Measurements from ENCODE around the gene CDHR2. TPM values are rescaled to one million over a fixed set of nuclear protein-coding genes. Genes with fewer than 3 reads are reported as not detected.

The CDHR2 gene
- total RNA-seq, 1 experiment from 2014 or later, result 1.2 TPM

GRCh38 chr5:176527246-176528222 lies 21.6 kb upstream of the CDHR2 start:
- no peak for DNase-seq (ENCODE audit: low read depth)
- in situ Hi-C loops (cut with HindIII; ENCODE audit: low pct_unique_long_range_greater_than_20kb, low sequenced_read_pairs), result no loop called here

GRCh38 chr5:176528301-176528700 lies 20.8 kb upstream of the CDHR2 start:
- in situ Hi-C loops (cut with HindIII; ENCODE audit: low pct_unique_long_range_greater_than_20kb, low sequenced_read_pairs), result no loop called here
- DNase-seq (ENCODE audit: low read depth), result no peak

GRCh38 chr5:176528761-176529115 lies 20.4 kb upstream of the CDHR2 start:
- in situ Hi-C loops (cut with HindIII; ENCODE audit: low pct_unique_long_range_greater_than_20kb, low sequenced_read_pairs), result no loop called here
- DNase-seq (ENCODE audit: low read depth), result no peak

GRCh38 chr5:176529116-176529740 lies 19.9 kb upstream of the CDHR2 start:
- no peak for DNase-seq (ENCODE audit: low read depth)
- in situ Hi-C loops (cut with HindIII; ENCODE audit: low pct_unique_long_range_greater_than_20kb, low sequenced_read_pairs), result no loop called here

- DNase-seq (ENCODE audit: low read depth), result no peak
- in situ Hi-C loops (cut with HindIII; ENCODE audit: low pct_unique_long_range_greater_than_20kb, low sequenced_read_pairs), result no loop called here
Observed at GRCh38 chr5:176529741-176530141, 19.4 kb upstream of the CDHR2 start.

- no peak for DNase-seq (ENCODE audit: low read depth)
- in situ Hi-C loops (cut with HindIII; ENCODE audit: low pct_unique_long_range_greater_than_20kb, low sequenced_read_pairs), result no loop called here
Observed at GRCh38 chr5:176530393-176530982, 18.7 kb upstream of the CDHR2 start.

GRCh38 chr5:176530983-176531901 lies 17.9 kb upstream of the CDHR2 start:
- in situ Hi-C loops (cut with HindIII; ENCODE audit: low pct_unique_long_range_greater_than_20kb, low sequenced_read_pairs), result no loop called here
- peak; percentile 30 for DNase-seq (ENCODE audit: low read depth)

GRCh38 chr5:176531902-176532493 lies 17.1 kb upstream of the CDHR2 start:
- no peak for DNase-seq (ENCODE audit: low read depth)
- in situ Hi-C loops (cut with HindIII; ENCODE audit: low pct_unique_long_range_greater_than_20kb, low sequenced_read_pairs), result no loop called here

- in situ Hi-C loops (cut with HindIII; ENCODE audit: low pct_unique_long_range_greater_than_20kb, low sequenced_read_pairs), result no loop called here
- DNase-seq (ENCODE audit: low read depth), result no peak
Observed at GRCh38 chr5:176532795-176533194, 16.3 kb upstream of the CDHR2 start.

- in situ Hi-C loops (cut with HindIII; ENCODE audit: low pct_unique_long_range_greater_than_20kb, low sequenced_read_pairs), result no loop called here
- DNase-seq (ENCODE audit: low read depth), result no peak
Observed at GRCh38 chr5:176533390-176533789, 15.8 kb upstream of the CDHR2 start.

GRCh38 chr5:176533894-176534611 lies 15.1 kb upstream of the CDHR2 start:
- DNase-seq (ENCODE audit: low read depth), result peak; percentile 62
- in situ Hi-C loops (cut with HindIII; ENCODE audit: low pct_unique_long_range_greater_than_20kb, low sequenced_read_pairs), result no loop called here

GRCh38 chr5:176534640-176535039 lies 14.5 kb upstream of the CDHR2 start:
- in situ Hi-C loops (cut with HindIII; ENCODE audit: low pct_unique_long_range_greater_than_20kb, low sequenced_read_pairs), result no loop called here
- peak; percentile 57 for DNase-seq (ENCODE audit: low read depth)

- in situ Hi-C loops (cut with HindIII; ENCODE audit: low pct_unique_long_range_greater_than_20kb, low sequenced_read_pairs), result no loop called here
- peak; percentile 63 for DNase-seq (ENCODE audit: low read depth)
Observed at GRCh38 chr5:176535101-176535663, 14.0 kb upstream of the CDHR2 start.

GRCh38 chr5:176535664-176536131 lies 13.4 kb upstream of the CDHR2 start:
- in situ Hi-C loops (cut with HindIII; ENCODE audit: low pct_unique_long_range_greater_than_20kb, low sequenced_read_pairs), result no loop called here

GRCh38 chr5:176536132-176536901 lies 12.8 kb upstream of the CDHR2 start:
- DNase-seq (ENCODE audit: low read depth), result peak; percentile 78
- in situ Hi-C loops (cut with HindIII; ENCODE audit: low pct_unique_long_range_greater_than_20kb, low sequenced_read_pairs), result no loop called here

More at GRCh38 chr5:176535664-176536131, 13.4 kb upstream of the CDHR2 start:
- no peak for DNase-seq (ENCODE audit: low read depth)

GRCh38 chr5:176536902-176537553 lies 12.1 kb upstream of the CDHR2 start, which contains the start of gene RNF44:
Gene RNF44, minus strand, starts transcription at chr5:176537402. Its CDS starts 4,930 bp downstream, at chr5:176532472.
- in situ Hi-C loops (cut with HindIII; ENCODE audit: low pct_unique_long_range_greater_than_20kb, low sequenced_read_pairs), result no loop called here
- peak; percentile 99 for DNase-seq (ENCODE audit: low read depth)

All from Caki2 (cell line).